OCI-LY1 (cell line): Measurements from ENCODE around the gene QKI.

Experiments used
- H2AFZ ChIP-seq: fragments of 200-600 bp; sonication (generic), shearing (Covaris generic); 2 replicates; pipeline ENCODE4 v1.6.0; 2014; ENCODE audit warnings: antibody characterized with exemption, mild to moderate bottlenecking, low read length
- H3F3A ChIP-seq: fragments of 200-600 bp; sonication (generic), shearing (Covaris generic); 2 replicates; pipeline ENCODE4 v1.6.0; 2014; ENCODE audit warnings: mild to moderate bottlenecking, antibody characterized with exemption, low read length, moderate library complexity; ENCODE audit not compliant: insufficient read depth
- H3K27ac ChIP-seq: fragments of 200-600 bp; sonication (generic); 2 replicates; pipeline ENCODE4 v1.5.1; 2014; ENCODE audit warnings: low read length, mixed run types, mild to moderate bottlenecking, low read depth; ENCODE audit not compliant: poor library complexity, severe bottlenecking
- H3K27me3 ChIP-seq: fragments of 200-600 bp; sonication (generic); 2 replicates; pipeline ENCODE4 v1.6.0; 2014; ENCODE audit warnings: antibody characterized with exemption, mild to moderate bottlenecking, low read length, moderate library complexity; ENCODE audit not compliant: insufficient read depth
- H3K36me3 ChIP-seq: fragments of 200-600 bp; sonication (generic); 2 replicates; pipeline ENCODE4 v1.6.1; 2014; ENCODE audit warnings: mild to moderate bottlenecking, antibody characterized with exemption, low read length, moderate library complexity, mixed read lengths; ENCODE audit not compliant: insufficient read depth
- H3K4me1 ChIP-seq: fragments of 200-600 bp; sonication (generic); 2 replicates; pipeline ENCODE4 v1.5.1; 2014; ENCODE audit warnings: mild to moderate bottlenecking, low read length, moderate library complexity; ENCODE audit not compliant: insufficient read depth, severe bottlenecking
- H3K4me2 ChIP-seq: fragments of 200-600 bp; sonication (generic), shearing (Covaris generic); 2 replicates; pipeline ENCODE4 v1.6.1; 2014; ENCODE audit warnings: low read length
- H3K4me3 ChIP-seq: fragments of 200-600 bp; sonication (generic); 2 replicates; pipeline ENCODE4 v1.5.1; 2014; ENCODE audit warnings: low read length, low read depth, mild to moderate bottlenecking, mixed read lengths; ENCODE audit not compliant: poor library complexity, severe bottlenecking
- H3K79me2 ChIP-seq: fragments of 200-600 bp; shearing (Covaris generic); 2 replicates; pipeline ENCODE4 v1.6.1; 2016; ENCODE audit warnings: mixed run types, low read length, mixed read lengths; ENCODE audit not compliant: insufficient read depth
- H3K9ac ChIP-seq: fragments of 200-600 bp; sonication (generic), shearing (Covaris generic); 2 replicates; pipeline ENCODE4 v1.6.1; 2014; ENCODE audit warnings: mild to moderate bottlenecking, low read length, mixed read lengths
- H3K9me2 ChIP-seq: fragments of 200-600 bp; sonication (generic), shearing (Covaris generic); 2 replicates; pipeline ENCODE4 v1.6.1; 2014; ENCODE audit warnings: low read depth, mild to moderate bottlenecking, low read length, mixed read lengths
- H3K9me3 ChIP-seq: fragments of 200-600 bp; shearing (Covaris generic); 2 replicates; pipeline ENCODE4 v1.6.1; 2014; ENCODE audit warnings: low read length, mixed read lengths
- H4K20me1 ChIP-seq: fragments of 200-600 bp; sonication (generic), shearing (Covaris generic); 2 replicates; pipeline ENCODE4 v1.6.0; 2016; ENCODE audit warnings: mild to moderate bottlenecking, low read length; ENCODE audit not compliant: insufficient read depth
- CTCF ChIP-seq: fragments of 200-600 bp; sonication (generic), shearing (Covaris generic); IDR thresholded peaks from 2 replicates; pipeline ENCODE4 v1.5.1; 2017; ENCODE audit warnings: mild to moderate bottlenecking, antibody characterized with exemption, low read length, moderate library complexity, mixed read lengths
- EZH2 ChIP-seq: fragments of 200-600 bp; sonication (generic), shearing (Covaris generic); IDR thresholded peaks from 2 replicates; pipeline ENCODE4 v1.8.0; 2017; ENCODE audit warnings: borderline replicate concordance, mixed run types, mild to moderate bottlenecking, antibody characterized with exemption, low read length, moderate library complexity, mixed read lengths

The QKI gene

DNA sequence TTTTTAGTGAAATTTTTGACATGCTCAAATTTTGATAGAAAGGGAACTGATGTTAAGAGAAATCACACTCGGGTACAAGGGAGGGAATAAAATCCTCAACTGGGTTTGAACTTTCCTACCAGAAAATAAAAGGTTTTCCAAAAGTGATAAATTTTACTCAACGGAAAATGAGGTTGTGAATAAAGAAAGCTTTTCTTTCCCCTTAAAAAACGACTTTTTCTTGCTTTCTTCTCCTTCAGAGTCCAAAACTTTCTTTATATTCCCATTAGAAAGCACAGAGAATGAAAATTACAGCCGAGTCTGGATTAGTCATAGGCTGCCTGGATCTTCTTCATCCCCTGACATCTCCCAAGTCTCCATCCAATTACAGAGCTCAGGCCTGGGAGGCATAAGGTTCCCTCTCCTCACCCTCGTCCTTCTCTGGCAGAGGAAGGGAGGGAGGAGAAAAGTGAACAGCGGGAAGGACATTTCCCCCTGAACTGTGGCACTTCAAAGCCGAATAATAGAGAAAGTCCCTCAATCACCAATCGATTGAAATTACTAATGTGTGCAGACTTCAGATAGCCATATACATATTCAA is 28.1 kb upstream of the QKI start:
- H4K20me1 ChIP-seq, result no peaks in the 10 kb centered on the region
- H3K4me1 ChIP-seq, result no peaks in the 10 kb centered on the region
- H2AFZ ChIP-seq, result no peak overlapping the region

DNA sequence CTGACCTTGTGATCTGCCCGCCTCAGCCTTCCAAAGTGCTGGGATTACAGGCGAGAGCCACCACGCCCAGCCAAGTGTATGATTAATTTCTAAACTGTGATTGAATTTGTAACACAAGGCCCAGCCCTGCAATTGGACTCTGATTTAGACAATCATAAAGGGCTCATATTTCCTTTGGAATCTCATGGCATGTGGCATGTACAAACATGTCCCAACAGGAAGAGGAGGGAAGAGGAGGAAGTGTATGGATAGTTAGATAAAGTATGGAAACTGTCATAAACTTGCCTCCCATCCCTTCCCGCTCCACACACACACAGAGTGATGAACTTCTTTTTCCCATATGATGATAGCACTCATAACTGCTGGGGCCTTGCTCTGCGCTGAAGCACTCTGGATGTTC is 27.2 kb upstream of the QKI start:
- Histone ChIP-seq H3K9ac (no peak overlapping the region), H3K27ac (no peak overlapping the region), H2AFZ (no peak overlapping the region), H3K9me2 (no peaks in the 10 kb centered on the region), H3K4me1 (no peaks in the 10 kb centered on the region), H3K36me3 (no peaks in the 10 kb centered on the region), H3K4me3 (no peak overlapping the region), H3K4me2 (no peak overlapping the region), H3K27me3 (peaks cover 8% of the 10 kb centered on the region; the same call in 1 of the 2 replicates), H3K79me2 (no peaks in the 10 kb centered on the region), H4K20me1 (no peaks in the 10 kb centered on the region), H3K9me3 (no peaks in the 10 kb centered on the region), H3F3A (no peaks in the 10 kb centered on the region)
- TF ChIP-seq EZH2 (no peak), CTCF (no peak)

More for the DNA sequence above, 28.1 kb upstream of the QKI start:
- H3K9me3 ChIP-seq, result no peaks in the 10 kb centered on the region
- H3K4me3 ChIP-seq, result no peak overlapping the region
- H3K79me2 ChIP-seq, result no peaks in the 10 kb centered on the region
- no peak overlapping the region for H3K9ac ChIP-seq
- TF ChIP-seq CTCF (no peak), EZH2 (no peak)
- no peak overlapping the region for H3K27ac ChIP-seq
- no peaks in the 10 kb centered on the region for H3K9me2 ChIP-seq
- no peaks in the 10 kb centered on the region for H3K36me3 ChIP-seq
- H3K4me2 ChIP-seq, result no peak overlapping the region
- peaks cover 8% of the 10 kb centered on the region; the same call in 1 of the 2 replicates for H3K27me3 ChIP-seq
- H3F3A ChIP-seq, result no peaks in the 10 kb centered on the region

GRCh38 chr6:163389354-163389753 is 25.2 kb upstream of the QKI start:
- no peak overlapping the region for H2AFZ ChIP-seq
- no peak overlapping the region for H3K27ac ChIP-seq
- no peaks in the 10 kb centered on the region for H3K79me2 ChIP-seq
- H3K9ac ChIP-seq, result no peak overlapping the region
- no peaks in the 10 kb centered on the region for H4K20me1 ChIP-seq
- no peak overlapping the region for H3K4me2 ChIP-seq
- H3K4me3 ChIP-seq, result no peak overlapping the region
- no peaks in the 10 kb centered on the region for H3K36me3 ChIP-seq
- no peaks in the 10 kb centered on the region for H3F3A ChIP-seq
- H3K9me2 ChIP-seq, result no peaks in the 10 kb centered on the region
- H3K9me3 ChIP-seq, result no peaks in the 10 kb centered on the region
- H3K4me1 ChIP-seq, result no peaks in the 10 kb centered on the region
- H3K27me3 ChIP-seq, result peaks cover 2% of the 10 kb centered on the region; the same call in 1 of the 2 replicates
- TF ChIP-seq EZH2 (no peak), CTCF (no peak)
